ENCODE data around the gene ROBO1.

ROBO1 gene

GRCh38 chr3:79211586-79212359 is 556.0 kb downstream of the ROBO1 start:
- no peaks in the 10 kb centered on the region for H3K9me3 ChIP-seq (ENCODE audit: insufficient read depth, low read depth, low read length)
- H3K9ac ChIP-seq (ENCODE audit: low read depth, low read length) = no peak overlapping the region
- H3K4me1 ChIP-seq (ENCODE audit: insufficient read depth, low read length) = no peaks in the 10 kb centered on the region; the same call in 1 of the 2 replicates
- H3K27me3 ChIP-seq (ENCODE audit: insufficient read depth, low read length) = no peaks in the 10 kb centered on the region
- H3K27ac ChIP-seq (ENCODE audit: low read length) = no peak overlapping the region
- H3K4me3 ChIP-seq (ENCODE audit: low read length) = no peak overlapping the region
- H3K36me3 ChIP-seq (ENCODE audit: insufficient read depth, low read depth, low read length) = no peaks in the 10 kb centered on the region

- H3K9me3 ChIP-seq (ENCODE audit: insufficient read depth, low read depth, low read length) = no peaks in the 10 kb centered on the region
- no peak overlapping the region for H3K27ac ChIP-seq (ENCODE audit: low read length)
- no peaks in the 10 kb centered on the region for H3K36me3 ChIP-seq (ENCODE audit: insufficient read depth, low read depth, low read length)
- H3K4me1 ChIP-seq (ENCODE audit: insufficient read depth, low read length) = peaks cover 28% of the 10 kb centered on the region; the same call in 1 of the 2 replicates
- no peaks in the 10 kb centered on the region for H3K27me3 ChIP-seq (ENCODE audit: insufficient read depth, low read length)
- no peak overlapping the region for H3K9ac ChIP-seq (ENCODE audit: low read depth, low read length)
- H3K4me3 ChIP-seq (ENCODE audit: low read length) = no peak overlapping the region
Observed at GRCh38 chr3:79204351-79204750, 563.4 kb downstream of the ROBO1 start.

- H3K4me3 ChIP-seq (ENCODE audit: low read length) = peak overlapping the region; percentile 58; the same call in 1 of the 2 replicates
- H3K27me3 ChIP-seq (ENCODE audit: insufficient read depth, low read length) = no peaks in the 10 kb centered on the region
- no peaks in the 10 kb centered on the region for H3K36me3 ChIP-seq (ENCODE audit: insufficient read depth, low read depth, low read length)
- H3K9ac ChIP-seq (ENCODE audit: low read depth, low read length) = peak overlapping the region; percentile 32; the same call in 1 of the 2 replicates
- H3K27ac ChIP-seq (ENCODE audit: low read length) = no peak overlapping the region
- H3K9me3 ChIP-seq (ENCODE audit: insufficient read depth, low read depth, low read length) = no peaks in the 10 kb centered on the region
- H3K4me1 ChIP-seq (ENCODE audit: insufficient read depth, low read length) = peaks cover 29% of the 10 kb centered on the region; the same call in 1 of the 2 replicates
Observed at GRCh38 chr3:79203144-79203519, 564.7 kb downstream of the ROBO1 start.

GRCh38 chr3:79202471-79203143 is 565.2 kb downstream of the ROBO1 start:
- Histone ChIP-seq H3K9ac (ENCODE audit: low read depth, low read length) (peak overlapping the region; percentile 32; the same call in 1 of the 2 replicates), H3K9me3 (ENCODE audit: insufficient read depth, low read depth, low read length) (no peaks in the 10 kb centered on the region), H3K4me3 (ENCODE audit: low read length) (peak overlapping the region; percentile 58; the same call in 1 of the 2 replicates), H3K27me3 (ENCODE audit: insufficient read depth, low read length) (no peaks in the 10 kb centered on the region), H3K36me3 (ENCODE audit: insufficient read depth, low read depth, low read length) (no peaks in the 10 kb centered on the region), H3K27ac (ENCODE audit: low read length) (no peak overlapping the region), H3K4me1 (ENCODE audit: insufficient read depth, low read length) (peaks cover 29% of the 10 kb centered on the region; the same call in 1 of the 2 replicates)

GRCh38 chr3:79200456-79200855 is 567.3 kb downstream of the ROBO1 start:
- H3K4me3 ChIP-seq (ENCODE audit: low read length) = no peak overlapping the region
- H3K27me3 ChIP-seq (ENCODE audit: insufficient read depth, low read length) = no peaks in the 10 kb centered on the region
- no peaks in the 10 kb centered on the region for H3K36me3 ChIP-seq (ENCODE audit: insufficient read depth, low read depth, low read length)
- H3K9ac ChIP-seq (ENCODE audit: low read depth, low read length) = no peak overlapping the region
- H3K27ac ChIP-seq (ENCODE audit: low read length) = no peak overlapping the region
- H3K9me3 ChIP-seq (ENCODE audit: insufficient read depth, low read depth, low read length) = peaks cover 3% of the 10 kb centered on the region; the same call in 1 of the 2 replicates
- H3K4me1 ChIP-seq (ENCODE audit: insufficient read depth, low read length) = peaks cover 29% of the 10 kb centered on the region; the same call in 1 of the 2 replicates

GRCh38 chr3:79199966-79200365 is 567.8 kb downstream of the ROBO1 start:
- Histone ChIP-seq H3K4me3 (ENCODE audit: low read length) (no peak overlapping the region; the same call in 1 of the 2 replicates), H3K27ac (ENCODE audit: low read length) (no peak overlapping the region), H3K4me1 (ENCODE audit: insufficient read depth, low read length) (peaks cover 29% of the 10 kb centered on the region; the same call in 1 of the 2 replicates), H3K27me3 (ENCODE audit: insufficient read depth, low read length) (no peaks in the 10 kb centered on the region), H3K36me3 (ENCODE audit: insufficient read depth, low read depth, low read length) (no peaks in the 10 kb centered on the region), H3K9ac (ENCODE audit: low read depth, low read length) (no peak overlapping the region), H3K9me3 (ENCODE audit: insufficient read depth, low read depth, low read length) (peaks cover 3% of the 10 kb centered on the region; the same call in 1 of the 2 replicates)

GRCh38 chr3:79187426-79187825 is 580.4 kb downstream of the ROBO1 start:
- Histone ChIP-seq H3K27ac (ENCODE audit: low read length) (no peak overlapping the region), H3K4me3 (ENCODE audit: low read length) (no peak overlapping the region), H3K4me1 (ENCODE audit: insufficient read depth, low read length) (no peaks in the 10 kb centered on the region), H3K9ac (ENCODE audit: low read depth, low read length) (no peak overlapping the region), H3K9me3 (ENCODE audit: insufficient read depth, low read depth, low read length) (no peaks in the 10 kb centered on the region), H3K36me3 (ENCODE audit: insufficient read depth, low read depth, low read length) (no peaks in the 10 kb centered on the region), H3K27me3 (ENCODE audit: insufficient read depth, low read length) (no peaks in the 10 kb centered on the region)

GRCh38 chr3:79184251-79184650 is 583.5 kb downstream of the ROBO1 start:
- Histone ChIP-seq H3K9ac (ENCODE audit: low read depth, low read length) (no peak overlapping the region), H3K4me3 (ENCODE audit: low read length) (no peak overlapping the region), H3K27me3 (ENCODE audit: insufficient read depth, low read length) (no peaks in the 10 kb centered on the region), H3K36me3 (ENCODE audit: insufficient read depth, low read depth, low read length) (no peaks in the 10 kb centered on the region), H3K27ac (ENCODE audit: low read length) (no peak overlapping the region), H3K4me1 (ENCODE audit: insufficient read depth, low read length) (no peaks in the 10 kb centered on the region; the same call in 1 of the 2 replicates), H3K9me3 (ENCODE audit: insufficient read depth, low read depth, low read length) (no peaks in the 10 kb centered on the region)

- H3K36me3 ChIP-seq (ENCODE audit: insufficient read depth, low read depth, low read length) = no peaks in the 10 kb centered on the region
- H3K4me3 ChIP-seq (ENCODE audit: low read length) = no peak overlapping the region
- H3K27me3 ChIP-seq (ENCODE audit: insufficient read depth, low read length) = no peaks in the 10 kb centered on the region
- H3K9ac ChIP-seq (ENCODE audit: low read depth, low read length) = no peak overlapping the region
- no peaks in the 10 kb centered on the region for H3K9me3 ChIP-seq (ENCODE audit: insufficient read depth, low read depth, low read length)
- H3K27ac ChIP-seq (ENCODE audit: low read length) = no peak overlapping the region
- peaks cover 5% of the 10 kb centered on the region; the same call in 1 of the 2 replicates for H3K4me1 ChIP-seq (ENCODE audit: insufficient read depth, low read length)
Observed at GRCh38 chr3:79183496-79183895, 584.3 kb downstream of the ROBO1 start.

GRCh38 chr3:79178471-79179180 is 589.2 kb downstream of the ROBO1 start:
- H3K36me3 ChIP-seq (ENCODE audit: insufficient read depth, low read depth, low read length) = no peaks in the 10 kb centered on the region

GRCh38 chr3:79175870-79176269 is 591.9 kb downstream of the ROBO1 start:
- Histone ChIP-seq H3K9me3 (ENCODE audit: insufficient read depth, low read depth, low read length) (no peaks in the 10 kb centered on the region), H3K4me3 (ENCODE audit: low read length) (no peak overlapping the region), H3K9ac (ENCODE audit: low read depth, low read length) (no peak overlapping the region), H3K27me3 (ENCODE audit: insufficient read depth, low read length) (no peaks in the 10 kb centered on the region), H3K36me3 (ENCODE audit: insufficient read depth, low read depth, low read length) (no peaks in the 10 kb centered on the region), H3K27ac (ENCODE audit: low read length) (no peak overlapping the region), H3K4me1 (ENCODE audit: insufficient read depth, low read length) (peaks cover 10% of the 10 kb centered on the region; the same call in 1 of the 2 replicates)

More at GRCh38 chr3:79178471-79179180, 589.2 kb downstream of the ROBO1 start:
- Histone ChIP-seq H3K27me3 (ENCODE audit: insufficient read depth, low read length) (no peaks in the 10 kb centered on the region), H3K9me3 (ENCODE audit: insufficient read depth, low read depth, low read length) (no peaks in the 10 kb centered on the region), H3K27ac (ENCODE audit: low read length) (no peak overlapping the region), H3K4me1 (ENCODE audit: insufficient read depth, low read length) (peaks cover 10% of the 10 kb centered on the region; the same call in 1 of the 2 replicates), H3K4me3 (ENCODE audit: low read length) (peak overlapping the region; percentile 18; the same call in 1 of the 2 replicates), H3K9ac (ENCODE audit: low read depth, low read length) (no peak overlapping the region)
